Activated naive CD8-positive, alpha-beta T cell treated with anti-CD3 and anti-CD28 coated beads, Interleukin-2, amount 50 U/mL, for 16 hours (primary cell): ENCODE data around the gene BLM.

Source experiments
- DNase-seq: peaks from one replicate; pipeline ENCODE4 v3.0.0-alpha.2; 2020; ENCODE audit warnings: low read depth, low spot score

The BLM gene

GRCh38 chr15:90691369-90691768 lies 25.8 kb upstream of the BLM start:
- DNase-seq = no peak

GRCh38 chr15:90691982-90692773 lies 25.0 kb upstream of the BLM start:
- no peak for DNase-seq

- no peak for DNase-seq
These were observed 22.2 kb upstream of the BLM start for GRCh38 chr15:90694987-90695386.

- no peak for DNase-seq
These were observed 20.0 kb upstream of the BLM start for GRCh38 chr15:90697175-90697574.

- DNase-seq = no peak
These were observed 18.5 kb upstream of the BLM start for GRCh38 chr15:90698629-90699028.

GRCh38 chr15:90701048-90701447 lies 16.1 kb upstream of the BLM start:
- no peak for DNase-seq

GRCh38 chr15:90701880-90702630 lies 15.1 kb upstream of the BLM start:
- no peak for DNase-seq

GRCh38 chr15:90703455-90703854 lies 13.7 kb upstream of the BLM start:
- DNase-seq = no peak

- DNase-seq = no peak
These were observed 11.9 kb upstream of the BLM start for GRCh38 chr15:90705212-90705611.

- no peak for DNase-seq
These were observed 10.5 kb upstream of the BLM start for GRCh38 chr15:90706394-90707327.

GRCh38 chr15:90707489-90707888 lies 9.7 kb upstream of the BLM start:
- DNase-seq = no peak

GRCh38 chr15:90708516-90708915 lies 8.6 kb upstream of the BLM start:
- no peak for DNase-seq

GRCh38 chr15:90709278-90709677 lies 7.9 kb upstream of the BLM start:
- DNase-seq = no peak

GRCh38 chr15:90710436-90711027 lies 6.6 kb upstream of the BLM start:
- no peak for DNase-seq

GRCh38 chr15:90711418-90711824 lies 5.7 kb upstream of the BLM start:
- no peak for DNase-seq

GRCh38 chr15:90711842-90712241 lies 5.3 kb upstream of the BLM start:
- no peak for DNase-seq

GRCh38 chr15:90713081-90713480 lies 4.1 kb upstream of the BLM start:
- no peak for DNase-seq

- no peak for DNase-seq
These were observed 700 bp upstream of the BLM start for GRCh38 chr15:90716317-90716975.

GRCh38 chr15:90718232-90718631 lies 1.1 kb downstream of the BLM start:
- DNase-seq = no peak

GRCh38 chr15:90720131-90720530 lies 3.0 kb downstream of the BLM start:
- no peak for DNase-seq

GRCh38 chr15:90729261-90729660 lies 12.1 kb downstream of the BLM start:
- DNase-seq = no peak
